H1 (cell line): ENCODE results near the gene GDF9. TPM values are rescaled to one million over a fixed set of nuclear protein-coding genes. Genes with fewer than 3 reads are reported as not detected.

ENCODE experiments used
- CTCF ChIA-PET: fragments of 300-600 bp; sonication (Branson Sonifier 250); formaldehyde crosslinking; loops from one replicate; lab custom pipeline; 2021; ENCODE audit not compliant: partially characterized antibody; lab: Charles Lee
- POLR2A ChIA-PET: fragments of 300-600 bp; sonication (Branson Sonifier 250); formaldehyde crosslinking; loops from one replicate; lab custom pipeline; 2021; ENCODE audit warnings: inconsistent platforms; ENCODE audit not compliant: partially characterized antibody; lab: Charles Lee
- DNase-seq, 2 experiments: peaks; one replicate each; pipeline versions ENCODE4 v3.0.0 to v3.0.0-alpha.2; 2010 to 2022; ENCODE audit warnings: low spot score in 2 of 2, low read depth in 1 of 2, mixed read lengths in 1 of 2
- FAIRE-seq: peaks from 2 replicates; lab custom pipeline; 2011; peaks lifted over from hg19 to GRCh38; lab: Jason Lieb, UNC
- H2AFZ ChIP-seq: 2 replicates; pipeline ENCODE4 v1.8.1; 2012; ENCODE audit warnings: low read length, inconsistent platforms
- H2AK5ac ChIP-seq: 2 replicates; pipeline ENCODE4 v1.6.1; 2013; ENCODE audit warnings: low read depth, low read length
- H2BK120ac ChIP-seq: replicated peaks from 2 replicates; pipeline ENCODE3; 2013; ENCODE audit warnings: low read depth, low read length, inconsistent platforms
- H2BK12ac ChIP-seq: 2 replicates; pipeline ENCODE4 v1.6.1; 2013; ENCODE audit warnings: low read depth, low read length
- H2BK15ac ChIP-seq: 2 replicates; pipeline ENCODE4 v1.6.1; 2013; ENCODE audit warnings: low read length
- H2BK20ac ChIP-seq: 2 replicates; pipeline ENCODE4 v1.6.1; 2013; ENCODE audit warnings: low read length
- H2BK5ac ChIP-seq: 2 replicates; pipeline ENCODE4 v1.6.1; 2013; ENCODE audit warnings: low read depth, low read length
- H3K14ac ChIP-seq: 2 replicates; pipeline ENCODE4 v1.6.1; 2013; ENCODE audit warnings: inconsistent platforms; ENCODE audit not compliant: insufficient read length
- H3K18ac ChIP-seq: 2 replicates; pipeline ENCODE4 v1.6.1; 2013; ENCODE audit warnings: low read length; ENCODE audit errors: extremely low read depth
- H3K23ac ChIP-seq: 2 replicates; pipeline ENCODE4 v1.6.1; 2013; ENCODE audit warnings: inconsistent platforms; ENCODE audit not compliant: insufficient read length
- H3K23me2 ChIP-seq: 2 replicates; pipeline ENCODE4 v1.6.1; 2013; ENCODE audit warnings: low read depth, low read length
- H3K27ac ChIP-seq: 2 replicates; pipeline ENCODE4 v1.6.1; 2011; ENCODE audit warnings: low read depth, low read length, inconsistent platforms
- H3K27me3 ChIP-seq, 4 experiments: replicated peaks in 1 of 4; 1 replicate in 1 of 4; 2 replicates in 3 of 4; pipeline versions ENCODE4 v1.6.1 to v1.8.1; 2011 to 2013; ENCODE audit warnings: low read length in 3 of 4, mild to moderate bottlenecking in 3 of 4, inconsistent platforms in 2 of 4, mixed read lengths in 2 of 4, moderate library complexity in 1 of 4; ENCODE audit not compliant: control insufficient read depth in 3 of 4, insufficient read depth in 3 of 4; ENCODE audit errors: extremely low read depth in 1 of 4
- H3K36me3 ChIP-seq, 4 experiments: 2 replicates each; pipeline versions ENCODE4 v1.6.1 to v1.8.1; 2011 to 2013; ENCODE audit warnings: mild to moderate bottlenecking in 4 of 4, low read length in 3 of 4, moderate library complexity in 2 of 4, control low read depth in 1 of 4, inconsistent platforms in 1 of 4; ENCODE audit not compliant: insufficient read depth in 4 of 4, control insufficient read depth in 2 of 4
- H3K4ac ChIP-seq: replicated peaks from 2 replicates; pipeline ENCODE3; 2013; ENCODE audit warnings: low read length, low read depth, mixed read lengths, inconsistent platforms; ENCODE audit not compliant: insufficient read length
- H3K4me1 ChIP-seq, 4 experiments: replicated peaks in 1 of 4; 1 replicate in 1 of 4; 2 replicates in 3 of 4; pipeline versions ENCODE4 v1.6.1 to v1.8.1; 2011 to 2013; ENCODE audit warnings: low read length in 3 of 4, inconsistent platforms in 2 of 4, mixed read lengths in 1 of 4; ENCODE audit not compliant: insufficient read depth in 4 of 4, control insufficient read depth in 3 of 4
- H3K4me2 ChIP-seq, 2 experiments: 2 replicates each; pipeline versions ENCODE4 v1.6.1 to v1.8.1; 2011 to 2013; ENCODE audit warnings: low read depth in 2 of 2, low read length in 2 of 2, control low read depth in 1 of 2, inconsistent platforms in 1 of 2, mild to moderate bottlenecking in 1 of 2; ENCODE audit not compliant: insufficient read depth in 1 of 2
- H3K4me3 ChIP-seq, 4 experiments: fragments of 200-600, 300-600 bp in 1 of 4; sonication (generic), shearing (Covaris generic), sonication (Bioruptor Twin) in 1 of 4; 2 replicates each; pipeline versions ENCODE4 v1.5.1 to v1.8.1; 2011 to 2016; ENCODE audit warnings: low read length in 4 of 4, low read depth in 3 of 4, control low read depth in 2 of 4, inconsistent platforms in 2 of 4, mild to moderate bottlenecking in 2 of 4, mixed read lengths in 1 of 4, moderate library complexity in 1 of 4; ENCODE audit not compliant: insufficient read depth in 2 of 4; ENCODE audit errors: extremely low read depth in 1 of 4
- H3K56ac ChIP-seq: replicated peaks from 2 replicates; pipeline ENCODE3; 2013; ENCODE audit warnings: low read depth, mild to moderate bottlenecking, mixed read lengths, low read length, inconsistent platforms; ENCODE audit not compliant: insufficient read length
- H3K79me1 ChIP-seq: 2 replicates; pipeline ENCODE4 v1.6.1; 2013; ENCODE audit warnings: low read depth, low read length, control low read depth
- H3K79me2 ChIP-seq, 2 experiments: 2 replicates each; pipeline versions ENCODE4 v1.6.1 to v1.8.1; 2012 to 2013; ENCODE audit warnings: low read length in 2 of 2, mild to moderate bottlenecking in 2 of 2, inconsistent platforms in 1 of 2; ENCODE audit not compliant: insufficient read depth in 2 of 2, control insufficient read depth in 1 of 2
- H3K9ac ChIP-seq, 4 experiments: replicated peaks in 1 of 4; 1 replicate in 1 of 4; 2 replicates in 3 of 4; pipeline versions ENCODE4 v1.6.1 to v1.8.1; 2011 to 2013; ENCODE audit warnings: low read depth in 3 of 4, low read length in 3 of 4, control low read depth in 2 of 4, mild to moderate bottlenecking in 2 of 4, moderate library complexity in 2 of 4, inconsistent platforms in 1 of 4; ENCODE audit errors: extremely low read depth in 1 of 4
- H3K9me3 ChIP-seq, 2 experiments: 2 replicates each; pipeline versions ENCODE4 v1.6.1 to v1.8.1; 2012 to 2013; ENCODE audit warnings: mild to moderate bottlenecking in 2 of 2, moderate library complexity in 2 of 2, control low read depth in 1 of 2, inconsistent platforms in 1 of 2, low read depth in 1 of 2, low read length in 1 of 2, mixed read lengths in 1 of 2; ENCODE audit not compliant: insufficient read depth in 2 of 2
- H4K20me1 ChIP-seq, 2 experiments: replicated peaks in 1 of 2; 2 replicates each; pipeline versions ENCODE3 to v1.8.1; 2011 to 2013; ENCODE audit warnings: inconsistent platforms in 2 of 2, low read length in 2 of 2, mild to moderate bottlenecking in 1 of 2; ENCODE audit not compliant: insufficient read depth in 2 of 2, control insufficient read depth in 1 of 2
- H4K5ac ChIP-seq: 2 replicates; pipeline ENCODE4 v1.6.1; 2013; ENCODE audit warnings: low read length, low read depth, mixed read lengths, inconsistent platforms; ENCODE audit not compliant: insufficient read length
- H4K8ac ChIP-seq: 2 replicates; pipeline ENCODE4 v1.8.0; 2013; ENCODE audit warnings: mild to moderate bottlenecking, moderate library complexity, low read length, inconsistent platforms; ENCODE audit not compliant: insufficient read depth; ENCODE audit errors: extremely low read depth
- H4K91ac ChIP-seq: replicated peaks from 2 replicates; pipeline ENCODE3; 2013; ENCODE audit warnings: low read length, mixed read lengths, inconsistent platforms; ENCODE audit not compliant: insufficient read length
- CTBP2 ChIP-seq: IDR thresholded peaks from 2 replicates; pipeline ENCODE4 v1.7.0; 2011; ENCODE audit warnings: borderline replicate concordance, mild to moderate bottlenecking, moderate library complexity, mixed read lengths, low read length; ENCODE audit not compliant: insufficient read depth, insufficient read length
- USF2 ChIP-seq: IDR thresholded peaks from 2 replicates; pipeline ENCODE4 v1.6.1; 2011; ENCODE audit warnings: low read length, improper control_type of control experiment
- WGBS, 2 experiments: shearing (Covaris generic) in 1 of 2; methylation state at CpG; one replicate each; pipeline versions ENCODE4 v1.1.6 to v1.1.7; 2013 to 2015; ENCODE audit warnings: low lambda C conversion rate in 2 of 2, mixed read lengths in 2 of 2, inconsistent platforms in 1 of 2, low coverage in 1 of 2, missing lambda C conversion rate in 1 of 2; ENCODE audit not compliant: insufficient replicate concordance in 2 of 2, insufficient coverage in 1 of 2, insufficient read length in 1 of 2; ENCODE audit errors: extremely low coverage in 1 of 2, missing lambda C conversion rate in 1 of 2; 5-methylcytosine and 5-hydroxymethylcytosine counted together
- polyA plus RNA-seq, 7 experiments: library from polyadenylated mRNA; depleted of rRNA in 3 of 7; stranded (reverse) in 5 of 7; unstranded in 2 of 7; fragments of >200 nt in 5 of 7; fragments of 200-250 nt in 2 of 7; gene quantifications; 1 replicate in 5 of 7; 2 replicates in 1 of 7; 4 replicates in 1 of 7; pipeline versions ENCODE4 v1.2.1 to v1.2.3, GENCODE V29; 2011 to 2013; ENCODE audit warnings: missing spikeins in 2 of 7, mixed read lengths in 2 of 7
- total RNA-seq: library from RNA; stranded (reverse); fragmentation: NEBNext Ultra II Directional; extraction: Animal tissue kit (Norgen Biotek cat#: 25700); gene quantifications from 2 replicates; pipeline ENCODE4 v1.2.1, GENCODE V29; 2021

Gene GDF9
- total and polyA plus RNA-seq, 2 of the 8 experiments (the other 6 are each of a cell fraction or from before 2014, with no cell fraction given): 0.14 TPM; not detected in 1

- FAIRE-seq (no peak), DNase-seq (no peak)
- Histone ChIP-seq H3K9ac (no peak overlapping the region), H3K18ac (no peak overlapping the region), H4K8ac (no peak overlapping the region), H3K56ac (no peak overlapping the region), H4K5ac (no peak overlapping the region), H3K14ac (no peak overlapping the region), H3K27me3 (no peaks in the 10 kb centered on the region), H2BK5ac (no peak overlapping the region), H3K79me1 (no peaks in the 10 kb centered on the region; the same call in 1 of the 2 replicates), H2AK5ac (no peak overlapping the region), H3K36me3 (peaks cover 0 to 2% (median under 1%) of the 10 kb centered on the region in 4 experiments; a peak in 2 of 8 replicates), H2BK120ac (no peak overlapping the region), H3K4me3 (no peak overlapping the region), H3K79me2 (peaks cover 0 to 7% of the 10 kb centered on the region in 2 experiments; a peak in 1 of 4 replicates), H2BK20ac (no peak overlapping the region), H3K4ac (no peak overlapping the region), H3K9me3 (no peaks in the 10 kb centered on the region), H3K4me2 (no peak overlapping the region), H4K91ac (no peak overlapping the region), H2BK12ac (no peak overlapping the region), H3K23ac (no peak overlapping the region), H3K23me2 (no peaks in the 10 kb centered on the region), H2BK15ac (no peak overlapping the region), H2AFZ (no peak overlapping the region), H3K27ac (no peak overlapping the region), H4K20me1 (peaks cover 0 to 7% of the 10 kb centered on the region in 2 experiments), H3K4me1 (0 out of 7 replicates have a peak, but pooled peaks cover 0 to 2% (median 0%) of the 10 kb centered on the region in 4 experiments)
- TF ChIP-seq CTBP2 (no peak), USF2 (no peak)
- POLR2A ChIA-PET: interaction anchor here (1.1 kb wide), 1 partner anchor 145 kb away, joined by 3 read pairs; the partner anchor contains the start of gene HSPA4
- WGBS, 2 experiments: 86% methylated on average over 2 of the region's 2 CpGs; no CpG with 5 or more reads in 1 of the 2 experiments
- CTCF ChIA-PET: interaction anchor here (1.0 to 1.3 kb wide), 4 partner anchors 9 to 55 kb away, joined by 3 to 5 read pairs (median 4); no protein-coding TSS in a partner anchor
Observed at GRCh38 chr5:132907161-132907560, 40.9 kb upstream of the GDF9 start.
